TTC549 (cell line): ENCODE data around the gene SH3D19.

Experiments used
- FAIRE-seq: peaks from 2 replicates; lab custom pipeline; 2012; peaks lifted over from hg19 to GRCh38; lab: Jason Lieb, UNC

SH3D19 gene, protein sequence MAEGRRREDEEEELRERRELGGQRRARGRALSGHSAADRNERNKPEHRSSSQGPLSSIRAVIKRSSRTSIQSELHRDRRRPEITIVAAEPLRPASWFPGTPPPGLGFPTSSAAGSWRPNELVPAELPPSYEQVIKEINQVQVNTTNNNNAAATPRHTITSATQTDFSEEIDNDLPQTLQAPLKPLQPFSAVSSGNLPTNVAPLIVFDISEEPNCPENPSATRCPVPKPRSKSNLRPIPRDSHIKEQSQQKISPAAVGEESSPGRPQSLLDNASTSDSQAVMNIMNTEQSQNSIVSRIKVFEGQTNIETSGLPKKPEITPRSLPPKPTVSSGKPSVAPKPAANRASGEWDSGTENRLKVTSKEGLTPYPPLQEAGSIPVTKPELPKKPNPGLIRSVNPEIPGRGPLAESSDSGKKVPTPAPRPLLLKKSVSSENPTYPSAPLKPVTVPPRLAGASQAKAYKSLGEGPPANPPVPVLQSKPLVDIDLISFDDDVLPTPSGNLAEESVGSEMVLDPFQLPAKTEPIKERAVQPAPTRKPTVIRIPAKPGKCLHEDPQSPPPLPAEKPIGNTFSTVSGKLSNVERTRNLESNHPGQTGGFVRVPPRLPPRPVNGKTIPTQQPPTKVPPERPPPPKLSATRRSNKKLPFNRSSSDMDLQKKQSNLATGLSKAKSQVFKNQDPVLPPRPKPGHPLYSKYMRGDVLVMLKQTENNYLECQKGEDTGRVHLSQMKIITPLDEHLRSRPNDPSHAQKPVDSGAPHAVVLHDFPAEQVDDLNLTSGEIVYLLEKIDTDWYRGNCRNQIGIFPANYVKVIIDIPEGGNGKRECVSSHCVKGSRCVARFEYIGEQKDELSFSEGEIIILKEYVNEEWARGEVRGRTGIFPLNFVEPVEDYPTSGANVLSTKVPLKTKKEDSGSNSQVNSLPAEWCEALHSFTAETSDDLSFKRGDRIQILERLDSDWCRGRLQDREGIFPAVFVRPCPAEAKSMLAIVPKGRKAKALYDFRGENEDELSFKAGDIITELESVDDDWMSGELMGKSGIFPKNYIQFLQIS

DNA sequence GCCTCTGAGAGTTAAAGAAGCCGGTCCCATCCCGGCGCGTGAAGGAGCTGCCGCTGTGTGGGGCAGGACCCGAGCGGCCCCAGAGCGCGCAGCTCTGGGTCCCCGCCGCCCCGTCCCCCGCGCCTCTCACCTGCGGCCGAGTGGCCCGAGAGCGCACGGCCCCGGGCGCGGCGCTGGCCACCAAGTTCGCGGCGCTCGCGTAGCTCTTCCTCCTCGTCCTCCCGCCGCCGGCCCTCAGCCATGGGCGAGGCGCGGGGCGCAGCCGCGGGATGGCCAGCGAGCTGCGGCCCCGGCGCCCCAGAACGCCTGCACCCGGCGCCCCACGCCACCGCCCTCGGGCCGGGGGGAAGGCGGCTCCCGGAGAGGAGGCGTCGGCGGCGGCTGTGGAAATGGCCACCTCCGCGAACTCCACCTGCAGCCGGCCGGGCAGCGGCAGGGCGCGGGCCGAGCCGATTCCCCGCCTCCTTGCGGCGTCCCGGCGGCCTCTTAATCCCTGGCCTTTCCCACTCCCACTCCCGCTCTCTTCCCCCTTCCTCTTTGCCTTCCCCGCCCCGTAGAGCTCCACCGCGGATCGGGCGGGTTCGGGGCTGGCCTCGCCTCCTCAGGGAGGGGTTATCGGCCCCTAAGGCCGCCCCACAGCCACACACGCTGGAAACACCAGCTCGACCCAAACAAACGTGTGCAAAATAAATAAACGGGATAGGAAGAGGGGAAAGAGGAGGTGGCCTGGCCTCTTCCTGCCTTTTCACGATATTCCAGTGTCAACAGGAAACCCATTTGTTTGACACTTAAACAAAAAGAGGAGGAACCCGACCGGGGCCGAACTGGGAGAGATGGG, at the start of gene SH3D19:
Gene SH3D19, minus strand, starts transcription at position 495 of the 838 bp plus-strand sequence. Its CDS starts 253 bp downstream, at position 242.
- no peak for FAIRE-seq

DNA sequence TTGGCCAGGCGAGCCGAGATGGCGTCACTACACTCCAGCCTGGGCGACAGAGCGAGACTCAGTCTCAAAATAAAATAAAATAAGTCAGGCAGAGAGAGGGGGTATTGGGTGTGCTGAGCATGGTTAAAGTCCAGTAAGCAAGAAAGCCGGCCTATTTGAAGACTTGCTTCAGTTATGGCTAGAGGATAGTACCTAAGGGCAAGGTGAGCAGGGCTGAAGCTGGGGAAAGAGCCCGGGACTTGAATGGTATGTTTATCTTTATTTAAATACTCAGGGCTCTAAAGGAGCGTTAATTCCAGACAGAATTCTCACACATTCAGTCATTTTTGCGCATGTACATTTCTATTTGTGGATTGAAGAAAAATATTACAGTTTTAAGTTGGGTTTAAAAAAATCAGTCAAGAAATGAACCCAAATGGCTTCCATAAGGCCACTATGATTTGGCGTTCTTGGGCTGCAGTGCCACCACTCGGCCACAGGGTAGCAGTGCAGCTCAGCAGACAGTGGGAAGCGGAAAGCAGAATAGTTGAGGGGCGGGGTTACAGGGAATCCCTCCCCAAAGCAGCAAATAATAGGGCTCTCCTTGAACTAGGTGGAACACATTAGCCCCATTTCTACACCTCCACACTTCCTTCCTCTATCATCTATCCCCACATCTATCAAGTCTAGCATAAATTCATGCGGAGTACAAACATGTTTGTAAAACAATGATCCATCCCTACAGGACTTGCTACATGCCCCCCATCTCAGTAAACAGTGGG, 37.2 kb upstream of the SH3D19 start:
- peak; percentile 86 for FAIRE-seq

DNA sequence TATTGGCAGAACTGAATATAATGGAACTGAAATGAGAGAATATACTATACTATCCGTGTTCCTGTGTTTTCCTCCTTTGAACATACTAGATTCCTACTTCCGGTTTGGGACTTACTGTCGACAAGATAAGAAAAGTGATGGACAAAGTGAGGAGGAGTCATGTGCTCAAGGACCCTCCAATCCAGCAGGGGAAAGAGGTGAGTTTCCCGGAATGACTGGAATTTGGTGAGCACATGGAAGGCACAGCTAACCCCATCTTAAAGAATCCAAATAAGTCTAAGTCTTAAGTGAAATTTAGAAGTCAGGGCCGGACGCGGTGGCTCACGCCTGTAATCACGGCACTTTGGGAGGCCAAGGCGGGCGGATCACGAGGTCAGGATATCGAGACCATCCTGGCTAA, 36.6 kb upstream of the SH3D19 start:
- no peak for FAIRE-seq

DNA sequence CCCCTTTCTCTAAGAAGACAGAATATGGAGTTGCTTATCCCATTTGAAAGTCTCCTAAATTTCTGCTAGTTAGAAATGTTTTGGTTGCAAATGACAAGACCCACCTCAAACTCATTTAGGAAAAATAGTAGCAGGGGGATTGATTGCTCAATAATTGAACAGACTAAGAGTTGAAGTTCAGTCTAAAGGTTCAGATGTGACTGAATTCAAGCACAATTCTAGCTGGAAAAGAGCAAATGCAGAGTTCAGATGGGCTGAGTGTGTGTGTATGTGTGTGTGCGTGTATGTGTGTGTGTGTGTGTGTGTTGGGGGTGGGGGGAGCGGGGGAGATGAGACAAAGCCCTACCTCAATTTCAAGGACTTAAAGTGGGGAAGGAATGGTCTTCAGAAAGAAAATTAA, 35.7 kb upstream of the SH3D19 start:
- FAIRE-seq = no peak

DNA sequence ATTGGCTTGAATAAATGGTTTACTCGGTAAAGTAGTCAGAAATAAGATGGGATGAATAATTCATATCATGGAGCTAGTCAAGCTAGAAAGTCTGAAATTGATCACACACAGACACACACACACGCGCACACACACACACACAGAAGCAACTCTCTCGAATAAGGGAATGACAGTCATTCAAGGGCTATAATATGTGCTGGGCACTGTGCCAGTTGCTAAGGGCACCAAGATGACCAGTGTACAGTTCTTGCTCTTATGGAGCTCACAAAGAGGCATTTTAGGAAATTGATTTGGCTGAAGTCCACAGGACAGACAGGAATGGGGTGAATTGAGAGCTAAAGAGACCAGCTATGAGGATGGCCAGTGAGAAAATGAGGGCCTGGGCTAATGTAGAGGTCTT, 34.2 kb upstream of the SH3D19 start:
- no peak for FAIRE-seq

DNA sequence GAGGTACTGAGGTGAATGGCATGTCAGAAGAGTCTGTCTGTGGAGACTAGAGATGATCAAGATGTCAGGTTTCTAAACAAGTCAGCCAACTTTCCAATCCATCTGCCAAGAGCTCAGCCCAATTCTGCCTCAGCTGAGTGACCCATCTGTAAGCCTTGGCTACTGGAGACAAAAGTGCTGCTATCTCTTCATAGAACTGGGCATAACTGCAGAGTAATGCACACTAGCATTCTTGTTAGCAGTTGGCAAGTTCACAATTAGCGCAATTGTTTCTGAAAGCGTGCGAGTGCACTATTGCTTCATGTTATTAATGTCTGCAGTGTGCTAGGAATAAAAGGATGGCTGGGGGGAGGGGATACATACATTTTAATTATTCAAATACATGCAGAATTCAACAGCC, 32.9 kb upstream of the SH3D19 start:
- no peak for FAIRE-seq

DNA sequence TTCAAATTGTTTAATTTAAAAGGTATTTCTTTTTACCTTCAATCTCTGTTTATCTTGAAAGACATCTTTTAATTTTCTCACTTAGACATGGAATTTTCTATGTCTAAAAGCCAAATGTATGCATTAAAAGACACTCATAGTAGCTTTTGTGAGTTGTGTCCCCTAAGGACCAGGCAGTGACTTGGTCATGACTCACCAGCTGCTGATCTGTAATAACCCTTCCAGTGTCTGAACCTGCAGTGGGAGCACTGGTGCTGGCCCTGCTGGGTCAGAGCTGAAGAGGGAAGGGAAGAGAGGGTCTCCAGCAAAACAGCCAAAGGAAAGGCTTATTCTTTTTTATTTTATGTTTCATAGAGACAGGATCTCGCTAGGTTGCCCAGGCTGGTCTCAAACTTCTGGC, 31.1 kb upstream of the SH3D19 start:
- FAIRE-seq = no peak

DNA sequence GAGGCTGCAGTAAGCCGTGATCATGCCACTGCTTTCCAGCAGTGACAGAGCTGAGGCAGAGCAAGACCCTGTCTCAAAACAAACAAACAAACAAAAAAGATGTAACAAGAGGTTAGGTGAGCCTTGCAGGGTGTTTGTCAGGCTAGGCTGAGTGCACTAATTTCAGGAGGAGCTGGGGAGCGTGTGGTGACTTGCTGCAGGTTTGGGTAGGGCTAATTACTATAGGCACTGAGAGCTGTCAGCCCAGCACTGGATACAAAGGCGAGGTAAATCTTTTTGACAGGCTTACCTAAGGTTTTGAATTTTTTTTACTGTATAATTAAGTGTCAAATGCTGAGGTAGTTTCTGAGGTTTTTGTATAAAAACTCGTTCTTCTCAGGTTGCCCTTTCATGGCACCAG, 29.8 kb upstream of the SH3D19 start:
- FAIRE-seq = no peak

DNA sequence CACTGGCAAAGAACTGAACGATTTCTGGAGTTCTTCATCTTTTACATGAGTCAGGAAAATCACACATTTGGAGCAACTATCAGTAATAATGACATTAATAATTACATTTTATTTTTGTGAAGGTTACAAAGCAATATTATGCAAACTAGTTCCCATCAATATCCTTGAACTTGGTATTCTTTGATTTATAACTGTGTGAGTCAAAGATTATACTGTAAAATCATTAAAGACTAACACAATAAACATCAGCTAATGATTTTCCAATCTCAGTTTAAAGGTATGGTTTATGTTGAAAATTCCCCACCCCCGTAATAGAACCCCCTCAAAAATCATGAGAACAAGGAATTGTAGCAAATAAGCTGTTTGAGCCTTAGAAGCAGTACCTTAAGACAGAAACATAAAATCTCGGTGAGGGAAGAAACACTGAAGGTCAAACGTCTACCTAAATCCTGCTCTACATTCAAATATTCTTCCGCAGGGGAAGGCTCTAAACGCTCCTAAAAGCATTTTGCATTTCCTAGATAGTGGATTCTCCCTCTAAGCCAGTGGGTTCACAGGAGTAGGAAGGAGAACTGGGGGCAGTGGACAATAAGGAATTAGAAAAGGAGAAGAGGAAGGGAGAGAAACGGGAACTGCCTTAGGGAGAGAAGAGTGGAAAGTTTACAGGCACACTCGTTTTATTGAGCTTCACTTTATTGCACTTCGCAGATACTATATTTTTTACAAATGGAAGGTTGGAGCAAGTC, 22.3 kb upstream of the SH3D19 start:
- FAIRE-seq = no peak

DNA sequence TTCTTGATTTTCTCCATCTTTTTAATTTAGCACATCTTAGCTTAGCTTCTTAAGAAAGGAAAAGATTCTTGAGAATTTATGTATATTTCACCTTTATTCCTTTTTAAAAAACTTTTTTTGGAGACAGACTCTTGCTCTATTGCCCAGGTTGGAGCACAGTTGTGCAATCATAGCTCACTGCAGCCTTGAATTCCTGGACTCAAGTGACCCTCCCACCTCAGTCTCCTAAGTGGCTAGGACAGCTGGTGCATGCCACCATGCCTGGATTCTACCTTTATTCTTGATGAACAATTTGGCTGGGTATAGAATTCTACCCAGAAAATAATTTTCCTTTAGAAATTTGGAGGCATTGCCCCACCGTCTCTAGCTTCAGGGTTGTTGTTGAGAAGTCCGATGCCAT, 19.5 kb upstream of the SH3D19 start:
- FAIRE-seq = no peak

DNA sequence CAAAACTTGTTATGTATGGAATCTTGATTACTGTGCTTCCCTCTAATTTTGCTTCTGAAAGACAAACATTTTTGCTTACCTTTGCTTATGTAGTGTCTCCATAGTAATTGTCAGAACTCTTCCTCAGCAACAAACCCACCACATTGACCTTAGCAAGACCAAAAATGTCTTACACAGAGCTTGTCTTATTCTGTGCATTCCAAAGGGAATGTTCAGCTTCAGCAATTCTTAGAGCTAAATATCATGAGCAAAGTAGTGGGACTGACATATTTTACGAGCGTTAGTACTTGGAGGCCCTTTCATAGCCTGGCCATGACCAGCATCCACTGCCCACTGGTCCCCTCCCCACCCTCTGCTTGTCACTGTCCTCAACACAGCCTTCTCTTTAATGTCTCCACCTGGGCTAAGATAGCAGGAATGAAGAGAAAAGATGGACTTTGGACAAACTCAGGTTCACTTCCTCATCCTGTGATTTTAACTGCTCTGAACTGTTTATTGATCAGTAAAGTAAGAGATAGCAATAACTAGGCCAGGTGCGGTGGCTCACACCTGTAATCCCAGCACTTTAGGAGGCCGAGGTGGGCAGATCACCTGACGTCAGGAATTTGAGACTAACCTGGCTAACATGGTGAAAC, 15.5 kb upstream of the SH3D19 start:
- no peak for FAIRE-seq

DNA sequence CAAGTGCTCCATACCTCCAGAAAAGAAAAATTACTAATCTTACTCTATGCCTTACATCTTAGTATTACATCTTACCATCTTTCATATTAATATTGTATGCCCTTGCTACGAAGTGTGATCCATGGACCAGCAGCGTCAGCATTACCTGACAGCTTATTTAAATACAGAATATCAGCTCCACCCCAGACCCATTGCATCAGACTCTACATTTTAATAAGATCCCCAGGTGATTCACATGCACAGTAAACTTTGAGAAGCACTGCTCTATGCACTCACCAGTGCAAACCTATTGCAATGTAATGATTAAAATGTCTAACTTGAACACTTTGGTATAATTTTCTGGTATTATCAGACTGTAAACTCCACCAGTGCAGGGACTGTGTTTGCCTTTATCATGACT, 14.1 kb upstream of the SH3D19 start:
- FAIRE-seq = no peak

DNA sequence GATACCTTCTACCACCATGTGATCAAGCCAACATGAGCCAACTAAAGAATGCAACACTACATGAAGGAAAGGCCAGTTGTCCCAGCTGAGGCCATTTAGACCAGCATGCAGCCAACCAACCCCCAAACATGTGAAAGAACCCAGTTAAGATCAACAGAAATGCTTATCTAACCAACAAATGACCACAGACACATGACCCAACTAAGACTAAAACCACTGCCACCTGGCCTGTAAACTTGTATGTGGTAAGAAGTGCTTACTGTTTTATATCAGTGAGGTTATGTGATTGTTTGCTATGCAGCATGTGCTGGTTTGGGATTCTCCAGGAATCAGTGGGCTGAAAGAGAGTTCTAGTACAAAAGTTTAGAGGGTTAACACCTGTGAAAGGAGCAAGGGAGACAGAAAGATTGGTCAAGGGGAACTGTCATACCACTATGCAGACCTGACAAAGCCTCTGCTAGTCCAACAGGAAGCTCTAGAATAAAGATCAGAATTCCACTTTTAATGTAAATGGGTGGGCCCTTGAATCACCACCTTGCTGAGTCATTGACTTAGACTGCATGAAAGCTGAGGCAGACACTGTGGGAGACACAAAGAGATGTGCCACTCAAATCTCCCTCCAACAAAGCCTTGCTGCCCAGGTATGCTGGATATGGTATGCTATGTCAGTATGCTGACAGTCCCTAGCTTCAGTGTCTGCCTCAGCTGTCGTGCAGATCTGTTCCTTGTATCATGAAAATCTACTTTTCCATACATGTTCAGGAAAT, 6.1 kb upstream of the SH3D19 start:
- FAIRE-seq = no peak

DNA sequence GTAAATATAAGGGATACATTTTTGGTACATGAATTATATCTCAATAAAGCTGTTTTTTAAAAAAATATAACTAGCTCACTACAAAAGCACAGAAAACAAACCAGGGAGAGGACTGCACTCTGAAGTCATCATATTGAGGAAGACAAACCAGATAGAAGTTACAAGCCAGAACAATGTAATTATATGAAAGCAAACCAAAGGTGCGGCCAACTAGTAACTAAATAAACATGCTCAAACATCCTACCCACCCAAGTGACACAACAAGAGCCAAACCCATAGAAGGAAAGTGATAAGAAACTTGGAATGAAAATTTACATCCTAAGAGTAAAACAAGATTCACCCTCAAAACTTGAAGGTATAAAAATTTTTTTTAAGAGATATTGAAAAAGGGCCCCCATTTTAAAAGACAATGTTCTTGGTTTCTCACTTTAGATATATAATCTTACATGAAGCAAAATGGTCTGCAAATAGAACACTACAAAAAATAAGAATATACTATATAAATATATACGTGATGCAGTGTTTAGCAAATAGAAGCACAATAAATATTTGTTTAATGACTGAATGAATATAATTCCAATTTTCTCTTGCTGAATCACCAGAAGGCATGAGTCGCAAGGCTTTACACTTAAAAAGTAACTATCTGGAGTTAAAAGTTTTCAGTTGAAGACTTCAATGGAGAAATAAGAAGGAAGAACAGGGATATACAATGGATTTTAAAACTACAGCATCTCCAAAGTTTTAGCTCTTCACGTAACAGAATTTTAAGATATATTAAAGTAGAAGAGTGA, 4.0 kb upstream of the SH3D19 start:
- FAIRE-seq = no peak

DNA sequence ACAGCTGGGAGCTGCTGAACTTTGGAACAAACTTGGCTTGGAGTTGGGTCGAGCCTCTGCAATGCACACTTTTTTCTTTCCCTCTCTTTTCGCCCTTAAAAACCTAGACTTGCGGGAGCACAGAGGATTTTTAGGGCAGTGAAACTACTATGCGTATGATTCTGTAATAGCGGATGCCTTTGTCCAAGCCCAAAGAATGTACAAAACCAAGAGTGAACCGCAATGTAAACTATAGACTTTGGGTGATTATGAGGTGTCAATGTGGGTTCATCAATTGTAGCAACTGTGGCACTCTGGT, 493 bp upstream of the SH3D19 start:
- FAIRE-seq = no peak

DNA sequence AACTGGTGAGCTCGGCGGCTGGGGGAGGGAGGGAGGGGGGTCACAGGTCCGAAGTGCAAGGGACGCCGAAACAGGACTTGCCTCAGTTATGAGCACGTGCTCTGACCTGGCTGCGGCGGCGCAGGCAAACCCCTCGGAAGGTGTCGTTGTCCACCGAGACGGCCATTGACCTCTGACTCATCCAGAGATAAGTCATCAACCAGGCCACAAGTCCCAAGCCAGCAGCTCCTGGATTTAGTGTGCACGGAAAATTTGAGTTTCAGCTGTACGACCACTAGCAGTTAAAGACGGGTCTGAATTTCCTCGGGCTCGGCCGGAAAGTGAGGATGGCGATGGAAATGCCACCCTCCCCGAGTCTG, 674 bp downstream of the SH3D19 start:
- FAIRE-seq = no peak

DNA sequence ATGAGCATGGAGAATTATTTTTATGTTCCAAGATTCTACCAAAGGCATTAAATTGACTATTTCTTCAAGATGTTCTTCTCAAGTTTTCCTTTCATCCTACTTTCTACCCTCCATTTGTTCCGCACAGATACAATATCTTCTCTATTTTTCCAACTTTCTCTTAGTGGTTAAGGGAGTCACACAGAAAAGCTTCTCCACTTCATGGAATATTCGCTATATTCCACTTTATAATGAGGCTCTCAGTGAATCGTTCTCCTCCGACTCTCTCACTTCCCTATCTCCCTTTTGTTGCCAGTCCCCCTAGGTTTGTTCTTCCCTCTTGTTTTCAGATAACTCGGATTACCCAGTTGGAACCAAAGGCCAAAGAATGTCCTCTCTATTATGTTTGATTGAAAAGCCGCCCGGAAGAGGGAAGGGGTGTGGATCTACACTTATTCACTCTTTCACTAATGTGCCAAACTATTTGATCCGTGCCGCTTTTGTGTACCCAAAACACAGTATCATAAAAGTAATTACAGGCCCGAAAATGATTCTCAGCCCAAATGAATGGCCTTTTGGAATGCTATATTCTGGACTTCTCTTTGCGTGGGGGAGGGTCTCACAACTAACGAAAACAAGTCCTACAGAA, 1.2 kb downstream of the SH3D19 start:
- no peak for FAIRE-seq

DNA sequence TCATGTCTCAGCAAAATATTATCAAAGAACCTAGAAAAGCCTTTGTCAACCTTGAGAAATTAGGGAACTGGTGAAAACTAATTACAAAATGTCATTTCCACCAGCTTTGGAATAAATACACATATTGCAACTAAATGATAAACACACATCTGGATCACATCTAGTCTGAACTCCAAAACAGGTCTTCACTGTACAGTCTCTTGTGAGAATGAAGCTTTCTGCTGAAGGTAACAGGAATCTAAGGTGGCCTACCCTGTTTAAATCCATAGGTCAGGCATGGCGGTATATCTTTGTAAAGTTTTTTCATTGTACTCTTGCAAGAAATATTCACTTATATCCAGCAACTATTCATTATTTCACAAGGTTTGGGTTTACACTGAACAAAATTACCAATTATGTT, 1.7 kb downstream of the SH3D19 start:
- FAIRE-seq = no peak
